Measurements from ENCODE around the gene UMAD1.

The UMAD1 gene

GRCh38 chr7:7907306-7907705 lies 266.8 kb downstream of the UMAD1 start:
- no peak for DNase-seq

- DNase-seq = no peak
Measured at GRCh38 chr7:7908622-7909145, 268.1 kb downstream of the UMAD1 start.

DNA sequence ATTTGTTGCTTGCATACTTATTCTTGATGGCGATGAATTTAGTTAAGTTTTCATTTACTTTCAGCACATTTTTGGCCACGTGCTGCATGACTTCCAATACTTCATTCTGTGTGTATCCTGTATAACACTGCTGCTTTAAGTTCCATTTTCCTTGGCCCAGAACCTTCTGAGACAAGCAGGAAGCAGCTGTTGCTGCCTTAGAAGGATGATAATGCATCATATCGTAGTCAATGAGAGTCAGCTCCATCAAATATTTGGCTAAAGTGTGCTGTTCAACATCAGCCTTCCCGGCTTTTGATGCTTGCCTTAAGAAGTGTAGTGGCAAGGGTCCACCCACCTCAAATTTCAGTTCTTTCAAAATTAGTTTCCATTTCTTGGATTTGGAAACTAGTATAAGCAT lies 268.8 kb downstream of the UMAD1 start:
- DNase-seq = no peak

DNA sequence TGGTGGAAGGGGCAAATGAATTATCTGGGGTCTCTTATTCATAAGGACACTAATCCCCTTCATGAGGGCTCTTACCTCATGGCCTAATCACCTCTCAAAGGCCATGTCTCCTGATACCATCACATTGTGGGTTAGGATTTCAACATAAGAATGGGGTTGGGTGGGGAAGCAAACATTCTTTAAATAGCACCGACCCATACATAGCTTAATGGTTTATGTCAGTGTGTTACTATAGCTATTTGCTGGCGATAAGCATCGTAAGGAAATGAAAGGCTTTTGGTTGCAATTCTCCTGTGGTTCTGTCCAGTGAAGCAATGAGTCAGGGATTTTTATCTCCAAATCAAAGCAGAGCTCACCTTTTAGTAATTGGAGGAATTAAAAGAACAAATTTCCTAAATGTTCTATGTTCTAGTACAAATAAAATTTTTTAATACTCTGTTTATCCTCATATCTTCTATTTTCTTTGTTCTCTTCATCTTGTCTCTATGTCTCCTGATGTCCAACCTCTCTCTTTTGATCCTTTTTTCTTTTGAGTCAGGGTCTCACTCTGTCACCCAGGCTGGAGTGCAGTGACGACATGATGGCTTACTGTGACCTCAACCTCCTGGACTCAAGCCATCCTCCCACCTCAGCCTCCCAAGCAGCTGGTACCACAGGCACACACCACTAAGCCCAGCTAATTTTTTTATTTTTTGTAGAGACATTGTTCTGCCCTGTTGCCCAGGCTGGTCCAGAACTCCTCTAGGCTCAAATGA lies 271.0 kb downstream of the UMAD1 start:
- no peak for DNase-seq

DNA sequence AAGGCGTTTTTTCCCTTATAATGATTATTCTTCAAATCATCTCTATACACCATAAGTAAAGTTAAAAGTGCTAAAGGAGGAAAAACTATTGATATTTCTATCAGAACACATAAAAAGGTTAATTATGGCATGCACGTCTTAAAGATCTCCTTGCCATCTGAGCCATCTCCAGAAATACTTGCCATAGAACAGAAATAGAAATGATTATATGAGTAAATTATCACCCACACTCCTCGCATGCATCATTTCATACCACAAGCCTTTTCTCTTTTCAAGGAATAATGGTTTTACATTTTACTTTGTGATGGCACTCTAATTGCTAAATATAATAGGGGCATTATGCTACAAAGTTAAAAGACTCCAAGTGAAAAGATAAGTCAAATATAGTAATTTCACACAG lies 272.4 kb downstream of the UMAD1 start:
- DNase-seq = no peak

GRCh38 chr7:7913504-7913903 lies 273.0 kb downstream of the UMAD1 start:
- no peak for DNase-seq

DNA sequence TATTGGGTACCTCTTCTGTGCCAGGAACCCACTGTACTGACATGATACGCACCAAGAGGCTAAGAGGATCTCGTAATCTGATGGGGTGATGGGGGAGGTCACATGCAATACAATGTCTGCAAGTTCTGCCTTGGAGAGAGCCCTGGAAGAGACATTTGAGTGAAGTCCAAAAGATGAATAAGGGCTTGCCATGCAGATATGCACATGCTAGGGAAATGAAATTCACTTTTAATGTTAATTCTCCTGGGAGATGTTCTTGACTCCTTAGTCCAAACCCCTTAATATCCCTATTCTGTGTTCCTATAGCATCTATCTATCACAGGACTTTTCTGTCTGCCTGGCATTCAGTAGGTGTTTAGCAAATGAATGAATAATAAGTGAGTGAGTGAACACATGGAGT lies 274.0 kb downstream of the UMAD1 start:
- DNase-seq = no peak

- no peak for DNase-seq
Measured at GRCh38 chr7:7916064-7916463, 275.5 kb downstream of the UMAD1 start.

- DNase-seq = no peak
Measured at GRCh38 chr7:7917593-7917992, 277.0 kb downstream of the UMAD1 start.

- DNase-seq = no peak
Measured at GRCh38 chr7:7918736-7919448, 278.3 kb downstream of the UMAD1 start.

- DNase-seq = no peak
Measured at GRCh38 chr7:7919449-7919945, 278.9 kb downstream of the UMAD1 start.

DNA sequence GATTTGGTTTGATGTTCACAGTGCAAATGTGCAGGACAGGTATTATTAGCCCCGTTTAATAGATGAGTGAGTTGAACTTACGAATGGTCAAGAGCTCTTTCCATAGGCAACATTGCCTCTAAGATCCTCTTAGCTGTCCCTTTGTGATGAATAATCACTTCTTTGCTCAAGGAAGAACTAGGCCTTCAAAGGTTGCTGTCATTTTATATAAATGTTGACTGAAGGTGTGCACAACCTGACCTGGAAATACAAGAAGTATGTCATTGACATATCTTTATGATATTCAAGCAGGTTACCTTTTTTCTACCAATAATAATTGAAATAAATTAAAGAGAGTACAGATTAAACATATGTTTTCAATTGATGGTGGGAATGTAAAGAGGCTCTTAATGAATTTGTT lies 279.5 kb downstream of the UMAD1 start:
- no peak for DNase-seq

- no peak for DNase-seq
Measured at GRCh38 chr7:7920481-7920880, 279.9 kb downstream of the UMAD1 start.

- no peak for DNase-seq
Measured at GRCh38 chr7:7921830-7922229, 281.3 kb downstream of the UMAD1 start.

GRCh38 chr7:7922684-7923385 lies 282.3 kb downstream of the UMAD1 start:
- DNase-seq = peak; percentile 36

- DNase-seq = no peak
Measured at GRCh38 chr7:7923818-7924217, 283.3 kb downstream of the UMAD1 start.

DNA sequence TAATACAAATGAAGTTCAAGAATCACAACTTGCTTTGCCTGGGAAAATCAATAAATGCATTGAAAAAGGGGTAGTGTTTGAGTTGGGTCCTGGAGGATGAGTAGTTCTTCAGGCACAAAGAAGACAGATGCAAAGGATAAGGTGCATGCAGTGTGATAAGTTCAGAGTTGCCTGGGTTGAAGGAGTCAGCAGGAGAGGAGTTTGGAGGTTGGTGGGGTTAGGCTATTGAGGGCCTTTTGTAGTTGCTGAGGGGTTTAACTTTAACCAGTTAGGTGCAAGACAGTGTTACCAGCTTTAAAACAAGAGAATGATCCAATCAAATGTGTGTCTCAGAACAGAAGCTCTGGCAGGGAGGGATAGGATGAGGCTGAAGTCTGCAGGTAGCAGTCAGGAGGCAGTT lies 283.8 kb downstream of the UMAD1 start:
- no peak for DNase-seq
